ENCODE data around the gene TMEM126B.
"Not testable (repeated sequence)": the region's sequence is repeated elsewhere in the genome, so short reads cannot be mapped to it uniquely, and the experiment has no call there.

TMEM126B gene

GRCh38 chr11:85647604-85648299, 19.4 kb downstream of the TMEM126B start, which contains the start of gene TMEM126A:
Gene TMEM126A, plus strand, starts transcription at chr11:85647967. Its CDS starts 2,289 bp downstream, at chr11:85650256.
- no peak for FAIRE-seq

GRCh38 chr11:85651118-85651517, 22.7 kb downstream of the TMEM126B start:
- FAIRE-seq: no peak

- FAIRE-seq: no peak
Measured at GRCh38 chr11:85652786-85653447, 24.5 kb downstream of the TMEM126B start.

- FAIRE-seq: not testable (repeated sequence)
Measured at GRCh38 chr11:85654343-85654742, 25.9 kb downstream of the TMEM126B start.

GRCh38 chr11:85656777-85657176, 28.4 kb downstream of the TMEM126B start:
- no peak for FAIRE-seq

- FAIRE-seq: no peak
Measured at GRCh38 chr11:85658180-85658579, 29.8 kb downstream of the TMEM126B start.

- FAIRE-seq: no peak
Measured at GRCh38 chr11:85661972-85662664, 33.7 kb downstream of the TMEM126B start.

GRCh38 chr11:85663080-85663752, 34.8 kb downstream of the TMEM126B start:
- no peak for FAIRE-seq

- FAIRE-seq: no peak
Measured at GRCh38 chr11:85663753-85664614, 35.6 kb downstream of the TMEM126B start.

- peak; percentile 80 for FAIRE-seq
Measured at GRCh38 chr11:85664615-85665481, 36.5 kb downstream of the TMEM126B start, which contains the start of gene CREBZF. Gene CREBZF, minus strand, starts transcription at chr11:85665129. Its CDS starts 254 bp downstream, at chr11:85664875.

GRCh38 chr11:85665733-85666132, 37.3 kb downstream of the TMEM126B start:
- FAIRE-seq: no peak

- FAIRE-seq: no peak
Measured at GRCh38 chr11:85666687-85667086, 38.3 kb downstream of the TMEM126B start.

GRCh38 chr11:85668157-85668556, 39.8 kb downstream of the TMEM126B start:
- no peak for FAIRE-seq

- not testable (repeated sequence) for FAIRE-seq
Measured at GRCh38 chr11:85670949-85671663, 42.7 kb downstream of the TMEM126B start.

GRCh38 chr11:85672105-85672902, 43.9 kb downstream of the TMEM126B start:
- FAIRE-seq: no peak

- FAIRE-seq: no peak
Measured at GRCh38 chr11:85673393-85673792, 45.0 kb downstream of the TMEM126B start.

- no peak for FAIRE-seq
Measured at GRCh38 chr11:85679576-85679975, 51.2 kb downstream of the TMEM126B start.

- no peak for FAIRE-seq
Measured at GRCh38 chr11:85680897-85681296, 52.5 kb downstream of the TMEM126B start.

Data from endometrium (tissue), 2 donors.